ENCODE results near the gene CLEC2L. TPM values are rescaled to one million over a fixed set of nuclear protein-coding genes. Genes with fewer than 3 reads are reported as not detected.

Gene CLEC2L
- total and polyA plus RNA-seq, 2 donors (not counting 1 experiment from before 2014, with no cell fraction given): not detected

DNA sequence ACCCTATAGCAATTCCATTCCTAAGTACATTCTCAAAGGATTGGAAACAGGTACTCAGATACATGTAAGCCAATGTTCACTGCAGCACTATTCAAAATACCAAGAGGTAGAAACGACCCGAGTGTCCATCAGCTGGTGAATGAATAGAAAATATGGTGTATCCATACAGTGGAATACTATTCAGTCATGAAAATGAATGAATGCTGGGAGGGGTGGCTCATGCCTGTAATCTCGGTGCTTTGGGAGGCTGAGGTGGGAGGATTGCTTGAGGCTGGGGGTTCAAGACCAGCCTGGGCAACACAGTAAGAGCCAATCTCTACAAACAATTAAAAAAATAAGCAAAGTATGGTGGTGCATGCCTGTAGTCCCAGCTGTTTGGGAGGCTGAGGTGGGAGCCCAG is 62.8 kb downstream of the CLEC2L start:
- H3K79me2 ChIP-seq (ENCODE audit: control insufficient read depth, insufficient read depth, low read length): no peaks in the 10 kb centered on the region
- no peaks in the 10 kb centered on the region for H4K20me1 ChIP-seq (ENCODE audit: control insufficient read depth, extremely low read depth, insufficient read depth, low read length)
- TF ChIP-seq, protein P1, sequence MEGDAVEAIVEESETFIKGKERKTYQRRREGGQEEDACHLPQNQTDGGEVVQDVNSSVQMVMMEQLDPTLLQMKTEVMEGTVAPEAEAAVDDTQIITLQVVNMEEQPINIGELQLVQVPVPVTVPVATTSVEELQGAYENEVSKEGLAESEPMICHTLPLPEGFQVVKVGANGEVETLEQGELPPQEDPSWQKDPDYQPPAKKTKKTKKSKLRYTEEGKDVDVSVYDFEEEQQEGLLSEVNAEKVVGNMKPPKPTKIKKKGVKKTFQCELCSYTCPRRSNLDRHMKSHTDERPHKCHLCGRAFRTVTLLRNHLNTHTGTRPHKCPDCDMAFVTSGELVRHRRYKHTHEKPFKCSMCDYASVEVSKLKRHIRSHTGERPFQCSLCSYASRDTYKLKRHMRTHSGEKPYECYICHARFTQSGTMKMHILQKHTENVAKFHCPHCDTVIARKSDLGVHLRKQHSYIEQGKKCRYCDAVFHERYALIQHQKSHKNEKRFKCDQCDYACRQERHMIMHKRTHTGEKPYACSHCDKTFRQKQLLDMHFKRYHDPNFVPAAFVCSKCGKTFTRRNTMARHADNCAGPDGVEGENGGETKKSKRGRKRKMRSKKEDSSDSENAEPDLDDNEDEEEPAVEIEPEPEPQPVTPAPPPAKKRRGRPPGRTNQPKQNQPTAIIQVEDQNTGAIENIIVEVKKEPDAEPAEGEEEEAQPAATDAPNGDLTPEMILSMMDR (conservative IDR thresholded peaks at IDR 0.05 in 1 of 2, IDR thresholded peaks at IDR 0.05 in 1 of 2; ENCODE audit: low read depth in 1 of 2, low read length in 2 of 2): no peak
- no peak for TF ChIP-seq EZH2 (IDR thresholded peaks at IDR 0.05; ENCODE audit: low read length, missing control alignments)
- peaks cover 17% of the 10 kb centered on the region for H3K36me3 ChIP-seq (ENCODE audit: control insufficient read depth, insufficient read depth, low read length)
- H3K4me1 ChIP-seq (ENCODE audit: control insufficient read depth, extremely low read depth, insufficient read depth, low read length): peaks cover 4% of the 10 kb centered on the region
- H3K27ac ChIP-seq (ENCODE audit: insufficient read depth, low read length): no peak overlapping the region
- no peak for DNase-seq (ENCODE audit: low read depth in 2 of 2)
- no peaks in the 10 kb centered on the region for H3K9me3 ChIP-seq (ENCODE audit: control insufficient read depth, insufficient read depth, low read depth, low read length)
- no peak overlapping the region for H3K4me3 ChIP-seq (replicated peaks in 1 of 4; ENCODE audit: control extremely low read depth in 1 of 4, insufficient read depth in 1 of 4, low read depth in 3 of 4, low read length in 4 of 4)
- H2AFZ ChIP-seq (ENCODE audit: low read length): no peak overlapping the region
- H3K27me3 ChIP-seq (ENCODE audit: control insufficient read depth, insufficient read depth, low read length): no peaks in the 10 kb centered on the region
- no peak overlapping the region for H3K4me2 ChIP-seq (ENCODE audit: extremely low read depth, insufficient read depth, low read length)
- H3K9ac ChIP-seq (ENCODE audit: insufficient read depth, low read length): no peak overlapping the region

DNA sequence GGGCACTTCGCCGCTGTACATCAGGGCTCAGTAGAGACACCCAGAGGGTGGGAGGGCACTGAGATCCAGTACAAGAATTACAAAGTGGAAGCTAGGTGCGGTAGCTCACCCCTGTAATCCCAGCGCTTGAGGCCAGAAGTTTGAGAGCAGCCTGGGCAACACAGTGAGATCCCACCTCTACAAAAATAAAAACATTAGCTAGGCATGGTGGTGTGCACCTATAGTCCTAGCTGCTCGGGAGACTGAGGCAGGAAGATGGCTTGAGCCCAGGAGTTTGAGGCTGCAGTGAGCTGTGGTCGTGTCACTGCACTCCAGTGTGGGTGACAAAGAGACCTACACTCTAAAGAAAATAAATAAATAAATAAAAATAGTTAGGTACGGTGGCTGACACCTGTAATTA is 64.0 kb downstream of the CLEC2L start:
- no peaks in the 10 kb centered on the region for H3K9me3 ChIP-seq (ENCODE audit: control insufficient read depth, insufficient read depth, low read depth, low read length)
- peaks cover 4% of the 10 kb centered on the region for H3K4me1 ChIP-seq (ENCODE audit: control insufficient read depth, extremely low read depth, insufficient read depth, low read length)
- DNase-seq (ENCODE audit: low read depth in 2 of 2): no peak
- peaks cover 12% of the 10 kb centered on the region for H3K36me3 ChIP-seq (ENCODE audit: control insufficient read depth, insufficient read depth, low read length)
- H3K27ac ChIP-seq (ENCODE audit: insufficient read depth, low read length): no peak overlapping the region
- no peak overlapping the region for H3K4me3 ChIP-seq (replicated peaks in 1 of 4; ENCODE audit: control extremely low read depth in 1 of 4, insufficient read depth in 1 of 4, low read depth in 3 of 4, low read length in 4 of 4)
- no peaks in the 10 kb centered on the region for H3K79me2 ChIP-seq (ENCODE audit: control insufficient read depth, insufficient read depth, low read length)
- no peaks in the 10 kb centered on the region for H3K27me3 ChIP-seq (ENCODE audit: control insufficient read depth, insufficient read depth, low read length)
- no peak overlapping the region for H2AFZ ChIP-seq (ENCODE audit: low read length)
- no peak overlapping the region for H3K4me2 ChIP-seq (ENCODE audit: extremely low read depth, insufficient read depth, low read length)
- TF ChIP-seq, protein P1 (conservative IDR thresholded peaks at IDR 0.05 in 1 of 2, IDR thresholded peaks at IDR 0.05 in 1 of 2; ENCODE audit: low read depth in 1 of 2, low read length in 2 of 2): no peak
- TF ChIP-seq EZH2 (IDR thresholded peaks at IDR 0.05; ENCODE audit: low read length, missing control alignments): no peak
- H4K20me1 ChIP-seq (ENCODE audit: control insufficient read depth, extremely low read depth, insufficient read depth, low read length): no peaks in the 10 kb centered on the region
- no peak overlapping the region for H3K9ac ChIP-seq (ENCODE audit: insufficient read depth, low read length)

DNA sequence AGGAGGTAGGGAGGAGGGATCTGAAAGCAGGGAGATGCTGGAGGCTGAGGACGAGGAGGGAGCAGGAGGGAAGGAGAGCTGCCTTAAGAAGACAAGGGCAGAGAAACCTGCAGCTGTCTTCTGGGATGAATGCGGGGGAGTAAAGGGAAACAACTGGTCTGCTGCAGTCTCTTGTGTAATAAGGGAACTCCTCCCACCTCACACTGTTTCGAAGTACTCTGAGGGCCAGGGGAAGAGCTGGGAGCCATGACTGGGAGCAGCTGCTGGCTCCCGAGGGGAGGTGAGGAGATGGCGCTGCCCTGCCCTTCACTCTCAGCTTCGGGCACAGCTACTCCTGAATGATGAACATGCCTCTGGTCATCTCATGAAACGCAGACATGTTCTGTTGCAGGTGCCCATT is 65.1 kb downstream of the CLEC2L start:
- Histone ChIP-seq H4K20me1 (ENCODE audit: control insufficient read depth, extremely low read depth, insufficient read depth, low read length) (no peaks in the 10 kb centered on the region), H3K9ac (ENCODE audit: insufficient read depth, low read length) (no peak overlapping the region), H3K4me1 (ENCODE audit: control insufficient read depth, extremely low read depth, insufficient read depth, low read length) (peaks cover 4% of the 10 kb centered on the region), H3K9me3 (ENCODE audit: control insufficient read depth, insufficient read depth, low read depth, low read length) (no peaks in the 10 kb centered on the region), H2AFZ (ENCODE audit: low read length) (no peak overlapping the region), H3K27me3 (ENCODE audit: control insufficient read depth, insufficient read depth, low read length) (no peaks in the 10 kb centered on the region), H3K4me2 (ENCODE audit: extremely low read depth, insufficient read depth, low read length) (no peak overlapping the region), H3K27ac (ENCODE audit: insufficient read depth, low read length) (no peak overlapping the region), H3K4me3 (replicated peaks in 1 of 4; ENCODE audit: control extremely low read depth in 1 of 4, insufficient read depth in 1 of 4, low read depth in 3 of 4, low read length in 4 of 4) (no peak overlapping the region), H3K79me2 (ENCODE audit: control insufficient read depth, insufficient read depth, low read length) (no peaks in the 10 kb centered on the region), H3K36me3 (ENCODE audit: control insufficient read depth, insufficient read depth, low read length) (peaks cover 9% of the 10 kb centered on the region)
- DNase-seq (ENCODE audit: low read depth in 2 of 2): peak; percentile 59 to 65
- TF ChIP-seq, protein P1 (conservative IDR thresholded peaks at IDR 0.05 in 1 of 2, IDR thresholded peaks at IDR 0.05 in 1 of 2; ENCODE audit: low read depth in 1 of 2, low read length in 2 of 2): no peak
- TF ChIP-seq EZH2 (IDR thresholded peaks at IDR 0.05; ENCODE audit: low read length, missing control alignments): no peak
